HTERT RPE-1 (cell line): Measurements from ENCODE around the gene UCHL5.

Source experiments
- in situ Hi-C: fragments of 300-500 bp; cut with MboI; formaldehyde crosslinking; loops from 4 replicates; pipeline ENCODE4 v1.14.3; 2020; ENCODE audit warnings: low sequenced_read_pairs

UCHL5 gene

DNA sequence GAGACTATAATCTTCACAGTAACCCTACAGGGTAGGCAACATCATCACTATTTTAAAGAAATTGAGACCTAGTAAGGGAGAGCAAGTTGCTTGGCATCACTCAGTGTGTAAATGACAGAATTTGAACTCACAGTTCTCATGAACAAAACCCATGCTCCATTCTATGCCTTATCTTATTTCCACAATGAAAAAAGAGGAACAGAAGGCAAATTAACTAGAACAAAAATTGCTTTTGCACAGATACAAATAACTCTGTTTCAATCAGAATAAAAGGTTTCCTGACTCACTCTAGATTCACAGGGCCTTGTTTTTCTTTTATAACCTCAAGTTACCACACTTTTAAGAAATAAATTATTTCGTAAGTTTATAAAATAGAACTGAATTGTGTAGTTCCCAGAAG, 90.1 kb downstream of the UCHL5 start:
- in situ Hi-C loops, result no loop called here

DNA sequence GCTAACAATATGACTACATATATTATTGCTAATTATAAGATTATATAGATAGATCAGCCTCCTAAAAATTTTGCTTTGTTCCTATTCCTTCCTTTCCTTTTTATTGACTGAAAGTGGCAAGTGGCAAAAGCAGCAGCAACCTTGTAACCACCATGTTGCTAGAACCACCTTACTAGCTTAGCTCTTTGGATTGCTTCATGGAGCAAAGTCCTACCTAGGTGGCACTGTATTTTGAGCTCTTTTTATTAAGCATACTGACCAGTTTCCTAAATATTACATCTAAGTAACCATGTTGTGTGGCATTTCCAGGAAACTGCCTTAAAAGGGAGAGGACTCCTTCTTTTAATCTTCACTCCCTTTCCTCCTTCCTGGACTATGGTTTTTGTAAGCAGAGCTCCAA, 90.8 kb downstream of the UCHL5 start:
- in situ Hi-C loops, result no loop called here

DNA sequence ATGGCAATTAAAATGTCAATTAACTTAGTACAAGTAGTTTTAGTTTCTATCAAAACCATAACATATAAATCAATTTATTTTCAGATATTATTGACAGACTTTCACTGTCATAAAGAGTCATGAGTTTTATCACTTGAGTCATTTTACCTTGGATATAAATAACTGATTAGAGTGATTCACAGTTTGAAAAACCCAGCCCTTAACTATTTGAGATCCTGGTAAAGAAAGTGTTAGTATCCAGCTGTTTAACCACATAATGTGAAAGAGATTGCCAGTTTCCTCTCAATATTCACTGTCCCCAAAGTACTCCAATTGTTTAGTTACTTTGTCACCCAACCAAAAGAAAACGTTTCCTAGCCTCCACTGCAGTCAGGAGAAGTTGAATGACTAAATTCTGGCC, 91.3 kb downstream of the UCHL5 start:
- in situ Hi-C loops, result no loop called here

DNA sequence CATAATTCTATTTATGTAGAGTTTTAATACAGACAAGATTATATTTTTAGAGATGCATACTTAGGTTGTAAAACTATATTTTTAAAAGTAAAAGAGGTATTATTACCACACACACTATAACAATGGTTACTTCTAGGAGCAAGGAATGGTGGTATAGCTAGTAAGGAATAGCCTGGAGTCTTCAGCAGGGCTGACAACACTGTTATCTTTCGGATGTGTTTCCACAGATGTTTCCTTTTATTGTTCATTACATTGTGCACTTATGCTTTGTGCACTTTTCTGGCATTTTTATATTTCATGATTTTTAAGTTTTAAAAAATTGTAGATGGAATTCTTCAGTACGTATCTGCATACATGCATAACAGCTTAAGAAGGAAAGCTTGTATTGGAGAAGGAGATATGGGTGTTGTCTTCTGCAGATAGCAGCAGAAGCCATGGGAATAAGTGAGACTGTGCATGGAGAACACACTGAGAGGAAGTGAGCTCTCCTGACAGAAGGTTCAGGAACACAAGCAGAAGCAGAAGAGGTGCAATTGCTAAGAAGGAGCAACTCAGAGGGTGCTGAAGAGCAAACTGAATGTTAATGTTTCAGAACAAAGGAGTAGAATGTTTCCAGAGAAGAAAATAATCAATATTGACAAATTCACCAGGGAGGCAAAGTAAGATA, 91.8 kb downstream of the UCHL5 start:
- in situ Hi-C loops, result no loop called here

DNA sequence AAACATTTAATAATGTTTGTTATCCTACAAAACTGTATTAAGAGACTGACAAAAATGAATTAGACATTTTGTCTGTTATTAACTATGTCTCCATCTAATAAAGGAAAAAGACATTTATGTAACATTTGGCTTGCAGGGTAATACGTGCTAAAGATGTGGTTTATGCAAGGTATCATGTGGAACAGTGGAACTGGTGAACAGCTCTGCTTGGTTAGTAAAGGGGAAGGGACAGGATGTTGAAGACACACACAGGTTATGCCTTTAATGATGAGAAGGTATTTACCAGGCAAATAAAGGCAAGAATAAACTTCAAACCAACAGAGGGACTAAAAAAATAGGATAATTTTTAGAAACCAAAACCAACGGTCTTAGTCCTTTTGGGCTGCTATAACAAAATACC, 93.1 kb downstream of the UCHL5 start:
- in situ Hi-C loops, result no loop called here

DNA sequence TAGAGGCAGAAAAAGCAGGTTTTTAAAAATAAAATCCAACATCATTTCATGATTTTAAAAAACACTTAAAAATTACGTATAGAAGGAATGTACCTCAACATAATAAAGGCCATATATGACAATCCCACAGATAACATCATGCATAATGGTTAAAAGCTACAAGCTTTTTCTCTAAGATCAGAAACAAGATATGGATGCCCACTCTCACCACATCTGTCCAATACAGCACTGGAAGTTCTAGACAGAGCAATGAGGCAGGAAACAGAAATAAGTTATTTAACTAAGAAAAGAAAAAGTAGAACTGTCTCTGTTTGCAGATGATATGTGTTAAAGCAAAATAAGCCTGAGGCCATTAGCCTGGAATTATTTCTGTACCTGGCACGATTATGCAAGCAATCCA, 96.3 kb downstream of the UCHL5 start:
- in situ Hi-C loops, result no loop called here
